SK-N-SH (cell line): ENCODE results near the gene MEOX1. TPM values are rescaled to one million over a fixed set of nuclear protein-coding genes. Genes with fewer than 3 reads are reported as not detected.

Source experiments
- CTCF ChIA-PET: fragments of 300-600, 350-600 bp; formaldehyde crosslinking; extraction: SDS; loops from one replicate; lab custom pipeline; 2021; lab: Yijun Ruan, JAX
- POLR2A ChIA-PET: fragments of 350-600 bp; sonication (Branson Sonifier 250); formaldehyde crosslinking; extraction: SDS; loops from one replicate; lab custom pipeline; 2020; ENCODE audit warnings: antibody characterized with exemption, inconsistent platforms; lab: Yijun Ruan, JAX
- DNase-seq: peaks from one replicate; pipeline ENCODE4 v3.0.0; 2012
- H2AFZ ChIP-seq: fragments of 200-600 bp; sonication (generic); 2 replicates; pipeline ENCODE4 v1.8.1; 2016; ENCODE audit warnings: antibody characterized with exemption, mild to moderate bottlenecking, low read depth
- H3F3A ChIP-seq: fragments of 200-600 bp; sonication (generic); replicated peaks from 2 replicates; pipeline ENCODE3; 2016; ENCODE audit warnings: antibody characterized with exemption, mild to moderate bottlenecking; ENCODE audit not compliant: insufficient read depth
- H3K27ac ChIP-seq, 2 experiments: fragments of 200-500 bp in 1 of 2; fragments of 200-600 bp in 1 of 2; sonication (Bioruptor generic) in 1 of 2; sonication (generic), shearing (Covaris generic) in 1 of 2; 2 replicates each; pipeline versions ENCODE4 v1.5.1 to v1.6.1; 2014 to 2016; ENCODE audit warnings: low read depth in 2 of 2, inconsistent platforms in 1 of 2, low read length in 1 of 2, mild to moderate bottlenecking in 1 of 2, mixed read lengths in 1 of 2
- H3K27me3 ChIP-seq: fragments of 200-600 bp; sonication (generic), shearing (Covaris generic); 2 replicates; pipeline ENCODE4 v1.6.1; 2016; ENCODE audit warnings: mixed run types; ENCODE audit not compliant: insufficient read depth
- H3K36me3 ChIP-seq, 2 experiments: fragments of 200-500 bp in 1 of 2; fragments of 200-600 bp in 1 of 2; sonication (Bioruptor generic) in 1 of 2; sonication (generic) in 1 of 2; replicated peaks in 1 of 2; 2 replicates each; pipeline versions ENCODE3 to v1.5.1; 2014 to 2016; ENCODE audit warnings: low read length in 1 of 2, mild to moderate bottlenecking in 1 of 2; ENCODE audit not compliant: insufficient read depth in 2 of 2, control insufficient read depth in 1 of 2
- H3K4me1 ChIP-seq, 2 experiments: fragments of 200-500 bp in 1 of 2; fragments of 200-600 bp in 1 of 2; sonication (Bioruptor generic) in 1 of 2; sonication (generic), shearing (Covaris generic) in 1 of 2; 2 replicates each; pipeline versions ENCODE4 v1.5.1 to v1.6.1; 2014 to 2016; ENCODE audit warnings: low read depth in 1 of 2, low read length in 1 of 2, mixed run types in 1 of 2; ENCODE audit not compliant: insufficient read depth in 2 of 2, control insufficient read depth in 1 of 2
- H3K4me2 ChIP-seq: fragments of 200-600 bp; sonication (generic), shearing (Covaris generic); 2 replicates; pipeline ENCODE4 v1.6.1; 2017; ENCODE audit warnings: mixed run types
- H3K4me3 ChIP-seq, 2 experiments: fragments of 200-500 bp in 1 of 2; fragments of 200-600 bp in 1 of 2; sonication (Bioruptor generic) in 1 of 2; sonication (generic), shearing (Covaris generic) in 1 of 2; 2 replicates each; pipeline versions ENCODE4 v1.5.1 to v1.8.1; 2014 to 2016; ENCODE audit warnings: low read depth in 2 of 2, inconsistent platforms in 1 of 2, low read length in 1 of 2, mild to moderate bottlenecking in 1 of 2, mixed read lengths in 1 of 2, moderate library complexity in 1 of 2
- H3K79me2 ChIP-seq: fragments of 200-600 bp; sonication (generic); 2 replicates; pipeline ENCODE4 v1.8.1; 2017; ENCODE audit warnings: mild to moderate bottlenecking; ENCODE audit not compliant: insufficient read depth
- H3K9ac ChIP-seq: fragments of 200-600 bp; sonication (generic); 2 replicates; pipeline ENCODE4 v1.6.1; 2017; ENCODE audit warnings: mixed run types
- H3K9me2 ChIP-seq: fragments of 200-600 bp; sonication (generic); 2 replicates; pipeline ENCODE4 v1.6.1; 2017; ENCODE audit warnings: mixed run types
- H3K9me3 ChIP-seq: fragments of 200-600 bp; sonication (generic); 2 replicates; pipeline ENCODE4 v1.6.1; 2017; ENCODE audit warnings: mixed run types, mild to moderate bottlenecking, moderate library complexity
- H4K20me1 ChIP-seq: fragments of 200-600 bp; sonication (generic); 2 replicates; pipeline ENCODE4 v1.6.1; 2017; ENCODE audit warnings: mild to moderate bottlenecking, mixed run types; ENCODE audit not compliant: insufficient read depth
- CHD2 ChIP-seq: fragments of 150-350 bp; IDR thresholded peaks from 2 replicates; pipeline ENCODE4 v1.6.1; 2018; ENCODE audit warnings: low read length; ENCODE audit not compliant: partially characterized antibody
- CTCF ChIP-seq: fragments of 200-600 bp; sonication (generic); IDR thresholded peaks from 2 replicates; pipeline ENCODE4 v1.6.1; 2017; ENCODE audit warnings: antibody characterized with exemption, mild to moderate bottlenecking, moderate library complexity
- FOSL2 ChIP-seq: IDR thresholded peaks from 2 replicates; pipeline ENCODE4 v1.4.0; 2012; ENCODE audit warnings: low read depth, mild to moderate bottlenecking, moderate library complexity, borderline replicate concordance
- FOXM1 ChIP-seq: IDR thresholded peaks from 2 replicates; pipeline ENCODE4 v1.4.0; 2012; ENCODE audit warnings: low read depth, mild to moderate bottlenecking
- GATA2 ChIP-seq: sonication (generic); formaldehyde crosslinking; IDR thresholded peaks from 2 replicates; pipeline ENCODE4 v1.5.0; 2020; ENCODE audit warnings: mild to moderate bottlenecking, missing genetic modification reagents
- JUND ChIP-seq: IDR thresholded peaks from 2 replicates; pipeline ENCODE4 v1.4.0; 2012
- MEF2A ChIP-seq: IDR thresholded peaks from 2 replicates; pipeline ENCODE4 v1.4.0; 2012; ENCODE audit warnings: low read depth, borderline replicate concordance
- NFIC ChIP-seq: IDR thresholded peaks from 2 replicates; pipeline ENCODE4 v1.4.0; 2012; ENCODE audit warnings: borderline replicate concordance
- POLR2AphosphoS5 ChIP-seq: IDR thresholded peaks from 2 replicates; pipeline ENCODE4 v1.6.1; 2012; ENCODE audit warnings: low read depth, low read length
- RAD21 ChIP-seq: IDR thresholded peaks from 2 replicates; pipeline ENCODE4 v1.6.1; 2012; ENCODE audit warnings: mild to moderate bottlenecking, low read length
- REST ChIP-seq: IDR thresholded peaks from 2 replicates; pipeline ENCODE4 v1.6.1; 2012; ENCODE audit warnings: mild to moderate bottlenecking, low read depth, low read length, moderate library complexity
- RFX5 ChIP-seq: IDR thresholded peaks from 2 replicates; pipeline ENCODE4 v1.6.1; 2012; ENCODE audit warnings: mild to moderate bottlenecking, improper control_type of control experiment, low read length
- SIN3A ChIP-seq: IDR thresholded peaks from 2 replicates; pipeline ENCODE4 v1.6.1; 2012; ENCODE audit warnings: low read depth, mild to moderate bottlenecking, low read length, moderate library complexity, borderline replicate concordance
- SMC3 ChIP-seq: IDR thresholded peaks from 2 replicates; pipeline ENCODE4 v1.6.1; 2012; ENCODE audit warnings: low read depth, low read length, improper control_type of control experiment
- TCF12 ChIP-seq: IDR thresholded peaks from 2 replicates; pipeline ENCODE4 v1.4.0; 2012
- WGBS: methylation state at CpG from one replicate; pipeline ENCODE4 v1.1.6; 2017; ENCODE audit warnings: low lambda C conversion rate; 5-methylcytosine and 5-hydroxymethylcytosine counted together
- polyA plus RNA-seq, 3 experiments: library from polyadenylated mRNA; depleted of rRNA; stranded (reverse); fragments of >200 nt; gene quantifications; 2 replicates each; pipeline ENCODE4 v1.2.3, GENCODE V29; 2012

The MEOX1 gene
- polyA plus RNA-seq, 1 of the 3 experiments (the other 2 are of a cell fraction) = 0.05 TPM

DNA sequence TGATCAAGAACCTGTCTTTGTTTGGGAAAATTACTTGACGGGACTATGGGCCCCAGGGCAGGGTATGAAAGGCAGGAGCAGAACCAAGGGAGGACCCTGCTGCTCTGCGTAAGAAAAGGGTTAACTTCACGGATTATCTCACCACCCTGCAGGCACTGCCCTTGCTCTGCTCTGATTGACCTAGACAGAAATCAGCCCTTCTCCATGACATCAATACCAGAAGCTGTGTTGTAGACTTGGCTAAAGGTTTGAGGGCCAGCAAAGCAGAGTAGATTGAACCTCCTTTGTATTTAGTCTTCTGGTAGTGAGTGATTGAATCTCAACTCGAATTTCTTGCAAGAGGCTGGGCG lies 62.7 kb downstream of the MEOX1 start:
- peaks cover 2 to 7% of the 10 kb centered on the region in 2 experiments; a peak in 2 of 4 replicates for H3K4me1 ChIP-seq
- no peak overlapping the region for H3K27ac ChIP-seq
- no peak overlapping the region for H3K4me2 ChIP-seq
- H3F3A ChIP-seq = peaks cover 14% of the 10 kb centered on the region
- H3K36me3 ChIP-seq = no peaks in the 10 kb centered on the region
- CTCF ChIA-PET = interaction anchor here (2.3 to 3.0 kb wide), 2 partner anchors 22 to 75 kb away, joined by 8 to 13 read pairs; no protein-coding TSS in a partner anchor
- H2AFZ ChIP-seq = no peak overlapping the region
- no peaks in the 10 kb centered on the region for H4K20me1 ChIP-seq
- no peaks in the 10 kb centered on the region for H3K79me2 ChIP-seq
- WGBS = 70% methylated on average over 5 of the region's 5 CpGs
- H3K9me3 ChIP-seq = no peaks in the 10 kb centered on the region
- no peak overlapping the region for H3K4me3 ChIP-seq
- no peak overlapping the region for H3K9ac ChIP-seq
- no peak for DNase-seq
- TF ChIP-seq MEF2A = no peak
- 0 out of 2 replicates have a peak, but pooled peaks have one; percentile 7 for TF ChIP-seq TCF12
- POLR2A ChIA-PET = no interaction called here
- H3K9me2 ChIP-seq = no peaks in the 10 kb centered on the region
- H3K27me3 ChIP-seq = no peaks in the 10 kb centered on the region

- no peak for DNase-seq
- H2AFZ ChIP-seq = no peak overlapping the region
- WGBS = 88% methylated on average over 3 of the region's 4 CpGs
- H3K27me3 ChIP-seq = no peaks in the 10 kb centered on the region
- no peaks in the 10 kb centered on the region for H4K20me1 ChIP-seq
- no peak overlapping the region for H3K4me2 ChIP-seq
- TF ChIP-seq SIN3A (no peak), GATA2 (CRISPR knock-in tag) (no peak), JUND (no peak), MEF2A (no peak), NFIC (no peak), RAD21 (no peak), CTCF (no peak), FOSL2 (no peak), FOXM1 (no peak), RFX5 (no peak), POLR2AphosphoS5 (no peak), REST (no peak), SMC3 (no peak), CHD2 (no peak)
- H3K79me2 ChIP-seq = no peaks in the 10 kb centered on the region
- H3F3A ChIP-seq = peaks cover 14% of the 10 kb centered on the region
- CTCF ChIA-PET = interaction anchor here (2.3 kb wide), 1 partner anchor 75 kb away, joined by 8 read pairs; no protein-coding TSS in a partner anchor
- no peak overlapping the region for H3K4me3 ChIP-seq
- H3K9ac ChIP-seq = no peak overlapping the region
- POLR2A ChIA-PET = no interaction called here
- no peaks in the 10 kb centered on the region for H3K9me3 ChIP-seq
- H3K9me2 ChIP-seq = no peaks in the 10 kb centered on the region
- H3K4me1 ChIP-seq = peaks cover 2 to 7% of the 10 kb centered on the region in 2 experiments; a peak in 2 of 4 replicates
- no peaks in the 10 kb centered on the region for H3K36me3 ChIP-seq
- no peak overlapping the region for H3K27ac ChIP-seq
Measured at GRCh38 chr17:43598357-43599045, 63.2 kb downstream of the MEOX1 start.
